ENCODE measurements around the gene CCDC144A.
"Not testable (repeated sequence)": the region's sequence is repeated elsewhere in the genome, so short reads cannot be mapped to it uniquely, and the experiment has no call there.

CCDC144A gene, protein sequence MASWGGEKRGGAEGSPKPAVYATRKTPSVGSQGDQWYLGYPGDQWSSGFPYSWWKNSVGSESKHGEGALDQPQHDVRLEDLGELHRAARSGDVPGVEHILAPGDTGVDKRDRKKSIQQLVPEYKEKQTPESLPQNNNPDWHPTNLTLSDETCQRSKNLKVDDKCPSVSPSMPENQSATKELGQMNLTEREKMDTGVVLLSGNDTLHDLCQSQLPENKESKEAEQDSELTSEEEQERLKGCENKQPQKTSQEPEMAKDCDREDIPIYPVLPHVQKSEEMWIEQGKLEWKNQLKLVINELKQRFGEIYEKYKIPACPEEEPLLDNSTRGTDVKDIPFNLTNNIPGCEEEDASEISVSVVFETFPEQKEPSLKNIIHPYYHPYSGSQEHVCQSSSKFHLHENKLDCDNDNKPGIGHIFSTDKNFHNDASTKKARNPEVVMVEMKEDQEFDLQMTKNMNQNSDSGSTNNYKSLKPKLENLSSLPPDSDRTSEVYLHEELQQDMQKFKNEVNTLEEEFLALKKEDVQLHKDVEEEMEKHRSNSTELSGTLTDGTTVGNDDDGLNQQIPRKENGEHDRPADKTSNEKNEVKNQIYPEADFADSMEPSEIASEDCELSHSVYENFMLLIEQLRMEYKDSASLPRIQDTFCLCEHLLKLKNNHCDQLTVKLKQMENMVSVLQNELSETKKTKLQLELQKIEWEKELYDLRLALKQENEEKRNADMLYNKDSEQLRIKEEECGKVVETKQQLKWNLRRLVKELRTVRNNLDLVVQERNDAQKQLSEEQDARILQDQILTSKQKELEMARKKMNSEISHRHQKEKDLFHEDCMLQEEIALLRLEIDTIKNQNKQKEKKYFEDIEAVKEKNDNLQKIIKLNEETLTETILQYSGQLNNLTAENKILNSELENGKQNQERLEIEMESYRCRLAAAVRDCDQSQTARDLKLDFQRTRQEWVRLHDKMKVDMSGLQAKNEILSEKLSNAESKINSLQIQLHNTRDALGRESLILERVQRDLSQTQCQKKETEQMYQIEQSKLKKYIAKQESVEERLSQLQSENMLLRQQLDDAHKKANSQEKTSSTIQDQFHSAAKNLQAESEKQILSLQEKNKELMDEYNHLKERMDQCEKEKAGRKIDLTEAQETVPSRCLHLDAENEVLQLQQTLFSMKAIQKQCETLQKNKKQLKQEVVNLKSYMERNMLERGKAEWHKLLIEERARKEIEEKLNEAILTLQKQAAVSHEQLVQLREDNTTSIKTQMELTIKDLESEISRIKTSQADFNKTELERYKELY (N-terminal part only)

DNA sequence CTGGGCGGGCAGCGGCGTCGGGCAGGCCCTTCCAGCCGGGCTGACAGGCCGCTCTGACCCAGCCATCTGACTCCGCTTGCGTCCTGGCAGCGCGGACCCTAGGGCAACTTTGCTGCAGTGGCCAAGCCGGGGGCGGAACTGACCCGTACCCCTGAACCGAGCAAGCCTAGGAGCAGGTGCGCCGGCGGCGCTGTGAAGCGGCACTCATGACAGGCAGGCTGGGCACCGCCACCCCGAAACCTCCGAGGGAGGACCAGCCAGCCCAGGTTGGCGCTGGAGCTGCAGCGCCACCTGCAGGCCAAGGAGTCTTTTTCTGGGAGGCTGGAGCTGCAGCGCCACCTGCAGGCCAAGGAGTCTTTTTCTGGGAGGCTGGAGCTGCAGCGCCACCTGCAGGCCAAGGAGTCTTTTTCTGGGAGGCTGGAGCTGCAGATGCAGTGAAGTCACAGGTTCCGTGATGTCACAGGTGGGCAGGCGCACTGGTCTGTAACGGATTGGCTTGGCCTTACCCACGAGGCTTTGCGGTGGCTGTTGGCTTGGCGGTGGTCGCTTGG lies at the start of gene CCDC144A:
Gene CCDC144A (plus strand): TSS at position 511 of the 551 bp plus-strand sequence. CDS start 160 bp downstream, outside the sequence.
- DNase-seq, result not testable (repeated sequence)

DNA sequence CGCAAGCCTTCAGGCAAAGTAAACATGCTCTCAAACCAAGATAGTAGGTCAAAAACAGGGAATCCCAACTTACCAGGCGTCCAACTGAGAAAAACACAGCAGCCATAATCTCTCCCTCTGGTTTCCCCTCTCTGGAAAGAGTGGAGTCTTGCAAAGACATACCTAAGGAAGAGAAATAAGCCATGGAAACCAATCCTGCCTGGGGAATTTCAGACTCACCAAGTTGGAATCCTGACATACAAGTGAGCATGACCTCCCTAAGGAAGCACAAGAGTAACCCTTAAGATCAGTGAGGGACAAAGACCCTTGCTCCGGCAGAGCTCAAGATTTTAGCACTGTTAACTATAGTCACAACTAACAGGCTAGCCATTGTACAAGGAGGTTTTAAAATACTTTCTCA lies 40.5 kb upstream of the CCDC144A start:
- DNase-seq, result no peak

GRCh38 chr17:16652252-16652651 lies 37.8 kb upstream of the CCDC144A start:
- no peak for DNase-seq

DNA sequence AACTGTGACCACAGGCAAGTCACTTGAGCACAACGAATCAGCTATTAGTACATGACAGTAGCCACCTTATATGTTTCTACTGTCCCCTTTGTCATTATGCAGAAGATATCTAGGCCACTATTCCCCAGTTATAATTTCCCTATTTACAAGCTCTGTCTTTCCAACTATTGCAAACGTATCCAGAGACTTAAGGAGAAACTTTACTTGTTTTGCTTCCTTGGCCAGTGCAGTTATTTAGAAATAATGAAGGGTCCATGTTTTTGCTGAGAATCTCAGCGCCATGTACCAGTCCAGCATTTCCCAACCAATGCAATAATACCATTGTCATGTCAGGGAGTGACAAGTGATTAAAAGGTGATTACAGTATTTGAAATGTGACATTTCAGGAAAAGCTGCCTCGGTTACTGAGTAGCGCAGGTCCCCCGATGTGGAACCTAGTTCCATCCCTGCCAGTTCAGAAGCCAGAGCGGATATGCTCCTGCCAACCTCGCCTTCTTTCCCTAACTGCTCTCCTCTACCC lies 37.1 kb upstream of the CCDC144A start:
- DNase-seq, result no peak

DNA sequence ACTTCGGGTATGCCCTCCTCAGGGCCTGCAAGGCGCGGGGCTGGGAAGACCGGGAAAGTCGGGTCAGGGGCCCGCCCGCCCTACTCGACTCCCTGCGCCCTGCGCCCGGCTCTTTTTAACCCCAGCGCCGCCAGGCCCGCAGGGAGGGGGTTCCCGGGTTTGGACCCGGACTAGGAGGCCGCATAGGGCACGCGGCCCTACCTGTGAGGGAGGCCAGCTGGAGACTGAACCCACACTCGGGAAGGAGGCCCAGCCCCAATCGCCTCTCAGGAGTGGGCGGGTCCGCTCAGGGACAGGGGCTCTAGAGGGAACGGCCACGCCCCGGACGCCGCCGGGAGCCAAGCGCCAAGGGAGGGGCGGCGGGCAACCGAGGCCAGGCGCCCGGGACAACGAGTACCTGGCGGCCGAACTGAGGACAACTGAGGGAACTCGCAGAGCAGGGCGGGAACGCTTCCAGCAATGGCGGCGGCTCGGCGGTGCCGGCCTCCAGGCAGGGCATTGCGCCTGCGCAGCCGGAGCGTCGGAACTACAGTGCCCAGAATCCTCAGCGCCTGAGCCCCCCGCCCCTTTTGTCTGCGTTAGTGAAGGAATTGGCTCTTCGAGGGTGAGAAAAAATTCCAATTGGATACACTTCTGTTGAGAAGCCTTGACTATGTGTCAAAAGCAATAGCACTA lies 36.5 kb upstream of the CCDC144A start, which contains the start of gene ZNF624:
Gene ZNF624 (minus strand): TSS at position 484 of the 675 bp plus-strand sequence.
- peak; percentile 94 for DNase-seq

- no peak for DNase-seq
These were observed 28.8 kb upstream of the CCDC144A start for GRCh38 chr17:16661217-16661616.

DNA sequence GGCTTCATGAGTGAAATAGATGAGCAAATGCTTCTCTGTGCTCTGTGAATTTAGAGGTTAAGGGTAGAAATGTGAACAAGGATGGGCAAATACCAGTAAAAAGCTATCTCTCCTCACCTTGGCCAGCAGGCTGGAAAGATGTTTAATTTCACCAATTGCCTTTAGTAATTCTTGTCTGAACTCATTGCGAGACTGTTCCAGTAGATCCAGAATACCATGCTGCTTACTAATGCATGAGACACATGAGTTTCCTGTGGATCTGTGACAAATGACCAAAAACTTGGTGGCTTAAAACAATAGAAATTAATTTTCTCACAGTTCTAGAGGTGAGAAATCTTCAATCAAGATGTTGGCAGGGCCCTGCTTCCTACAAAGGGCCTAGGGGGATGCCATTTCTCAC lies 27.1 kb upstream of the CCDC144A start:
- no peak for DNase-seq

DNA sequence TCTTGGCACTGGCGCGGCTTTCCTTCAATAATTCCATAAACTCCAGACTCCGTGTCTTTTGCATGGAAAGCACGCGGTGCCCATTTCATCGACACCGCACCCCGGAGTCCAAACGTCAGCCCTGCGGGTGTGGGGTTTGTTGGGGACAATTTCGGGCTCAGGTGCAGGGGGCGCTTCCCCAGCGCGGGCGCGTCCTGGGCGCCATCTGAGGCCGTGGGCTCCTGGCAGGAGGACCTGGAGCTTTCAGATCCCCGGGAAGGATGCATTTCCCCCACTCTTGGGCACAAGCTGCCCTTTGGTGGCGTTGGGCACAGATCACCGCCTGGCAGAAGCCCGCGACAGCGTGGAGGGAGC lies 23.5 kb upstream of the CCDC144A start:
- not testable (repeated sequence) for DNase-seq

DNA sequence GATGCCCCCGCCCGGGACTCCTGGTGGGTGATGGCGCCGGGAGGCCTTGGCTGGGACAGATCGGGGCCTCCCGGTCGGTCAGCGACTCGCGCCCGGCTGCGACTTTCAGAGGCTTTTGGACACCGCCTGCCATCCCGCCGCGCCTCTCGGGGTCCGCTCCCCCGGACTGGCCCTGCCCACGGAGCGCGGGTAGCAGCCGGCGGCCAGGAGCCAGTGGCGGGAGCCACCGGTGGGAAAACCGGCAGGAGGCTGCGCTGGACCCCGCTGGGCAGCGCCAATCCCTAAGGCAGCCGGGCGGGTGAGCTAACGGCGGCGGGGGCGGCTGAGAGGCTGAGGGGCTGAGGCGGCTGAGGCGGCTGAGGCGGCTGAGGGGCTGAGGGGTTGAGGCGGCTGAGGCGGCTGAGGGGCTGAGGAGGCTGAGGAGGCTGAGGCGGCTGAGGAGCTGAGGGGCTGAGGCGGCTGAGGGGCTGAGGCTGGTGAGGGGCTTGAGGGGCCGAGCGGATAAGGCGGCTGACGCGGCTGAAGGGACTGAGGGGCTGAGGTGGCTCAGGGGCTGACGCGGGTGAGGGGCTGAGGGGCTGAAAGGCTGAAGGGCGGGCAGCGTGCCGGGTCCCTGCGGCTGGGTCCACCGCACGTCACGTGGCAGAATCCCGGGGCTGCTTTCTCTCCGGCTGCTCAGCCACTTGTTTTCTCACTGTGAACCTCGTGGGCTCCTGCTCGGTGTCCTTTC lies 23.0 kb upstream of the CCDC144A start:
- not testable (repeated sequence) for DNase-seq

GRCh38 chr17:16676676-16677268 lies 13.3 kb upstream of the CCDC144A start:
- DNase-seq, result no peak

- not testable (repeated sequence) for DNase-seq
These were observed 6.5 kb upstream of the CCDC144A start for GRCh38 chr17:16683290-16684138.

DNA sequence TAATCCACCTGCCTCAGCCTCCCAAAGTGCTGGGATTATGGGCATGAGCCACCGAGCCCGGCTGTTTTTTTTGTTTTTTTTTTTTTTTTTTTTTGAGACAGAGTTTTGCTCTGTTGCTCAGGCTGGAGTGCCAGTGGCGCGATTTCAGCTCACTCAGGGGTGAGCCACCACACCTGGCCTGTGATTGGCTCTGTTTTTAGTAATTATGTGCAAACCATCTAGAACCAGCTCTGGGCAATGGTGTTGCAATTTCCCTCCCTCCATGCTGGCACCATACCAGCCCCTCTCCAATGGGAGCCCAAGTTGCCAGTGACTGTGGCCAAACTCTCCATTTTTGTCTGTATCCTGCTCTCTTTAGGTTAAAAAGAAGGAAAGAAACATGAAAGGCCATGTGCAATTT lies 4.0 kb upstream of the CCDC144A start:
- not testable (repeated sequence) for DNase-seq

- not testable (repeated sequence) for DNase-seq
These were observed 2.9 kb upstream of the CCDC144A start for GRCh38 chr17:16687151-16687550.

DNA sequence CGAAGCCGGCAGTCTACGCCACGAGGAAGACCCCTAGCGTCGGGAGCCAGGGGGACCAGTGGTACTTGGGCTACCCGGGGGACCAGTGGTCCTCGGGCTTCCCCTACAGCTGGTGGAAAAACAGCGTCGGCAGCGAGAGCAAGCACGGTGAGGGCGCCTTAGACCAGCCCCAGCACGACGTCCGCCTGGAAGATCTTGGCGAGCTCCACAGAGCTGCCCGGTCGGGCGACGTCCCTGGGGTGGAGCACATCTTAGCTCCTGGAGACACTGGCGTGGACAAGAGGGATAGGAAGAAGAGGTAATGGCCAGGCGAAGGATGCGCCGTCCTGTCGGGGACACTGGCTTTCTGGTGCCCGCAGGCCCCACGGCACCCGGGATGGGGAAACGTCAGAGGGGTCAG lies 406 bp downstream of the CCDC144A start:
- DNase-seq, result not testable (repeated sequence)

DNA sequence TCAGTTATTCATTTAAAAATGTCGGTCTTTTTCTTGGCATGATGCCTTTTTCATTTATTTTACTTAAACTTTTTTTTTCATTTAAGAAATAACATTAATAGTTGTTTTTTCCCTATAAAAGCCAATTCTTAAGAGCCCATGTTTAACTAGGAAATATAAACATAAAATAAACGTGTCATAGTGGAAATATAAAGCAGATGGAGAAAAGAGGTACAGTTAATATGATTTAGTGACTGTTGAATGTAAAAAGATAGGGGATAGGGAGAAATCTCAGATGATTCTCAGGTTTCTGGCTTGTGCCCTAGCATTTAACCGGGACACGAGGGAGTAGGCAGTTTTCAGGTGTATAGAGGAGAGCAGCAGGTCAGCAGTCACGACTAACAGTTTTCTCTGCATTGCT lies 7.6 kb downstream of the CCDC144A start:
- not testable (repeated sequence) for DNase-seq

DNA sequence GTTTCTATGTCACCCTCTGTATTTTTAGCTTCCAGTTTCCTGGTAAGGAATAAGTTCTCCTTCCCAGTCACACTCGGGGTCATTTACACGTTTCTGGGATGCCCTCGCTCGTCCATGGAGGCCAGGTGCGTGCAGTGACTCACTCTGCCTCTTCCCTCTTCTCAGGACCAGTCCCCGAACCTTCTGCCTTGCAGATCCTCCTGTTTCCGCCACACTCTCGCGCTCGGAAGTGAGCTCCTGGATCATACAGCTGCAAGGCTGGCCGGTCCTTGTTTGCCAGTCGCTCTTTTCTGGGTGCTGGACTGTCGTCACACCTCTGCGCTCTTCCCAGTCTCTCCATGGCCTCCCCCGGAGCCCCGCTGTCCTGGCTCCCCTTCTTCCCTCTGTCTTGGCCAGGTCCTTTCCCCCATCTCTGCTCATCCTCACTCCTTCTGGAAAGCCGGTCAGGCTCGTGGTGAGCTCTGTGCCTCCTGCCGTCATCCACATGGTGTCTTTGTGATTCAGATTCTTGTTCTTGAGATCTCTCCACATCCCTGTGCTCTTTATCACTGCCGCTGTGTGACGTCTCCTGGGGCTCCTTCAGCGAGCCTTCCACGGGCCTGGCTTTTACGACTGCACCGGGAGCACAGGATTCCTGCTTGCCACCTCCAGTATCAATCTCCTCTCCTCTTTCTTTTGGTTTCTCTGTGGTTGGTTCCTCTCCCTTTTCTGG lies 55.6 kb downstream of the CCDC144A start:
- DNase-seq, result not testable (repeated sequence)

DNA sequence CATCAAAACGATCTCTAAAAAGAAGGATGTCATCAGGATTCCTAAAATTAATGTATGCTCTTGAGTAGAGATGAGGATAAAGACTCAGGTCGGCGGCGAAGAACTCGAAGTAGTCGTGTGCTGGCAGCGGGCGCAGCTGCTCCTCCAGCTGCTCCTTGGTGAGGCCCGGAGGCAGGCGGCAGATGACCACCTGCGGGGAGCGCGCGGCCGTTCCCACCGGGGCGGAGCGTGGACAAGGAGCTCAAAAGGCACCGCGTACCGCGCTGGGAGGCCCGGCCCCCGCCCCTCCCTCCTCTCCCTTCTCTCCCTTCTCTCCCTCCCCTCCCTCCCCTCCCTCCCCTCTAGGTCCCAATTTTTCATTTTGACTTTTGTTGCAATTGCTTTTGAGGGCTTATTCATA lies 56.5 kb downstream of the CCDC144A start:
- DNase-seq, result not testable (repeated sequence)

- DNase-seq, result not testable (repeated sequence)
These were observed 60.5 kb downstream of the CCDC144A start for GRCh38 chr17:16750515-16750914.

All from NCI-H1694 treated with DMSO at 0.1 percent for 48 hours (cell line).